ENCODE data around the gene VCX2. TPM values are rescaled to one million over a fixed set of nuclear protein-coding genes. Genes with fewer than 3 reads are reported as not detected.
A peak's percentile ranks its signal among the peaks of the same experiment; 100 is the strongest.

The VCX2 gene
- total RNA-seq, 2 experiments from 2014 or later = not detected

Small RNAs within 50 kb of the gene (microRNA-seq; reads per million reads assigned to microRNA genes)
- gene MIR651 (ENCODE audit: borderline microRNAs expressed, borderline number of aligned reads, borderline replicate concordance) = 28.7 reads per million, percentile 49 among the genes with 10 or more reads in this experiment

Other genes starting within 250 kb of the VCX2 start
- gene PNPLA4, start 243.9 kb downstream of the VCX2 start, total RNA-seq = 10 to 100 TPM; 10.2 to 11.8 TPM